Suprapubic skin (tissue), 3 donors: ENCODE results near the gene UHMK1.

ENCODE experiments used
- CTCF ChIP-seq, 2 donors: fragments of 200-600 bp in 1 of 2; fragments of 450-650 bp in 1 of 2; sonication (generic) in 1 of 2; IDR thresholded peaks; one replicate each; pipeline ENCODE4 v1.5.1; 2016 to 2019; ENCODE audit warnings: antibody characterized with exemption in 2 of 2, mild to moderate bottlenecking in 1 of 2, moderate library complexity in 1 of 2
- POLR2A ChIP-seq, 2 donors: fragments of 450-650 bp; IDR thresholded peaks; one replicate each; pipeline ENCODE4 v1.6.1; 2017; ENCODE audit warnings: antibody characterized with exemption in 2 of 2, mild to moderate bottlenecking in 2 of 2, moderate library complexity in 2 of 2

DNA sequence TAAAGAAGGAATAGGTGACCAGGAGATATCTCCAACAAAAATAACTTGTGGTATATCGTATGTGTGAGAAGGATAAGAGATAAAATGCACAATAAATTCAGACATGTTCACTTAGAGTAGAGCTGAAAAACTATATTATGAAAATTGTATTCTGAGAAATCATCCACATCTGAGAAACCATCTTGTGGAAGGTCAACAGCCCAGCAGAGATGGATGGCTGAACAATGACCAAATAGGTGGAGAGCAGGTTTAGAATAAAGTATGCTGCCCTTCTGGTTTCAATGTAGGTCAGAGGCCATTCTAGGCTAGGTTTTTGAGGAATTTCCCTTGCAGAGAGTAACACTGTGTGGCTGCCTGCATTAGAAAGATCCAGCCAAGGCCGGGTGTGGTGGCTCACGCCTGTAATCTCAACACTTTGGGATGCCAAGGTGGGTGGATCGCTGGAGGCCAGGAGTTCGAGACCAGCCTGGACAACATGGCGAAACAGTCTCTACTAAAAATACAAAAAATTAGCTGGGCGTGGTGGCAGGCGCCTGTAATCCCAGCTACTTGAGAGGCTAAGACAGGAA is 55.1 kb downstream of the UHMK1 start:
- TF ChIP-seq CTCF (IDR thresholded peaks at IDR 0.05) (no peak), POLR2A (IDR thresholded peaks at IDR 0.05) (no peak)
